DMS153 treated with DMSO at 0.1 percent for 48 hours (cell line): Measurements from ENCODE around the gene ZNF662.

Source experiments
- DNase-seq: peaks from one replicate; lab custom pipeline; 2025; ENCODE audit not compliant: unreplicated experiment; lab: John Stamatoyannopoulos, UW

The ZNF662 gene

DNA sequence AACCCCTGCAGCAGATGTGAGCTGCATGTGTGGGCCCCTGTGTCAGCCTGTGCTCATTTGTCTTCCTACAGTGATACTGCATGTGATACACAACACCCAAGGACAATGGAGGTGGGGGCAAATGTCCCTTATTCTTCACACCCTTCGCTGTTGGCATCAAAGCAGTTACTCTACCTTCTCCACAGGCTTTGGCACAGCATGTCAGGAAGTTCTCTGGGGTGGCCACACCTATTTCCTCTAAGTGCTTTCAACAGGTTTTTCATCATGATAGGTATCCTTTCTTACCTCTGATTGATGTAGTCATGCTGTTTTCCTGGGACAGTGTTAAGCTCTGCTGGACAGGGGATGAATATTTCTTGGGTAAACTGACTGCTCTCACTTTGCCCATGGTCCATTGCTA, 29.5 kb downstream of the ZNF662 start:
- DNase-seq, result no peak

DNA sequence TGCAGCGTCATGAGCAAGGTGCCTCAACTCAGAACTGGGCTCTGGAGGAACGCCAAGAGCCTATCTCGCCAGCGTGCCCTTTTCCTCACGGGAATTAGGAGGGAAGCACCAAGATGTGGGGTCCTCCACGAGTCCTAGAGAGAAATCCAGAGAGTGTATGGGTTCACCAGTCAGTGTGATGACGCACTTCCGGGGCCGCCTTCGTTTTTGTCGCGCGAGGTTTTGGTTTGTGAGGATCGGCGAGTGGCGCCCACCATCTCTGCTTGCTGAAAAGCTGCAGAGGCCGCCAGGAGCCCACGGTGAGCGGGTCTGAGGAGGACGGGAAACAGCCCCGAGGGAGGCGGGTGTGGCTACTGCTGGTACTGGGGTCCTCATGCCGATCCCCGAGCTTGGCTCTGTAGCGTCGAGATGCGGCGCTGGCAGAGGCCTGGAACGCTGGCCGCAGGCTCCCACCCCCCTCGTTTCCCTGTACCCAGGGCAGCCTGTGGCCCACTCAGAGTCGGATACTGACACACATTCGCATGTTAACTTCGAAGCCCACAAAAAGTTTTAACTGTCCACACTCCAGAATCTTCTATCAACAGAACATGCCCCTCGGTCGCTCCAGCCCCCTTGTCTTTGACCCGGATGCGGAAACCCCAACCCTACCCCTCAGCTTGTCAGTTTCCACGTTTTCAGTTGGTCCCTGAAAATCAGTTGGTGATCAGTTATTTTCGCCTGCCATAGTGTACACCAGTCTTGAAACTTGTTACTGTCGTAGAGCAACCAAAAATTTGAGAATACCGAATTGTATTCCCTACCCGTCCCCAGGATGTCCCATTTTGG, 30.4 kb downstream of the ZNF662 start:
- no peak for DNase-seq

DNA sequence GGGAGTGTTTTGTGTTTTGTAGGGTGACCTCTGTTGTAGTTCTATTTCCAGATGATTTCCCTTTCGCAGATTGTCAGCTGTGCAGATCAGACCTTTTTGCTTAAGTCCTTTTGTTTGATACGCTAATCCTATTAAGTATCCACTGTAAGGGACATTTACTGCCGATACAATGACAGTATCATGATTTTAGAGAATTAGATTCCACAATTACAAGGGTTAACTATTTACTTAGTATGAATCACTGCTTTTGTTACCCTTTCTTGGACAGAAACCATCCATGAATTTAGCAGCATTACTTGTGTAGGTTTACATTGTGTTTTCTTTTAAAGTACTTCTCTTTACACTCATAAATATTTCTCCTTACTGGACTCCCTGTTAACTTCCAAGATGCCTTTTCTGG, 31.4 kb downstream of the ZNF662 start:
- DNase-seq, result no peak

DNA sequence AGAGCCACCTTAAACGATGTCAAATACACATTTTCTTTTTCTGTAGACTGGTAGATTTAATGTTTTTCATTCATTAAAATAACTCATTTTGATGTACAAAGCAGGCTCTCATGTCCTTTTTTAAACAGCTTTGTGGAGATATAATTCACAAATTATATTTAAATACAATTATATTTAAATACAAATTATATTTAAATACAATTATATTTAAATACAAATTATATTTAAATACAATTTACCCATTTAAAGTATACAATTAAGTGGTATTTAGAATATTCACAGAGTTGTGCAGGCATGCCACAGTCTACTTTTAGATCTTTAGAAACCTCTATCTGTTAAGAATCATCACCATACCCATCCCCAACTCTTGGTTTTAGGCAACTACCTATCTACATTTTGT, 36.8 kb downstream of the ZNF662 start:
- no peak for DNase-seq

DNA sequence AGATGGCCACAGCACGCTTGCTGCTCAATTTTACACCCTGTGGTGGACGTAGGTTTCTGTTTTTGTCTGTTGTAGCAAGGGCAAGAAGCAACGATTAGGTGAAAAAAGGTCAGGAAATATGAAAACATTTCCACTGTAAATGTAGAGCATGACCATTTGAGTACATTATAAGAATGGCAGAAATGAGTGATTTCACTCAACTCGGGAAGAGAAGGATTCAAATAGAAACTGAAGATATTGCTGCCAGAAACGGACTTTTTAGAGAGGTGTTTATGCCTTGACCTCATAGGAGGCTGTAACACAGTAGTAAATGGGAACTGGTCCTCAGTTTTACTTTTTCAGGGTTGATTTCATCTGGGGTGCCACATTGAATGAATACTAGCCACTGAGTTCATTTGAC, 40.1 kb downstream of the ZNF662 start:
- DNase-seq, result no peak

DNA sequence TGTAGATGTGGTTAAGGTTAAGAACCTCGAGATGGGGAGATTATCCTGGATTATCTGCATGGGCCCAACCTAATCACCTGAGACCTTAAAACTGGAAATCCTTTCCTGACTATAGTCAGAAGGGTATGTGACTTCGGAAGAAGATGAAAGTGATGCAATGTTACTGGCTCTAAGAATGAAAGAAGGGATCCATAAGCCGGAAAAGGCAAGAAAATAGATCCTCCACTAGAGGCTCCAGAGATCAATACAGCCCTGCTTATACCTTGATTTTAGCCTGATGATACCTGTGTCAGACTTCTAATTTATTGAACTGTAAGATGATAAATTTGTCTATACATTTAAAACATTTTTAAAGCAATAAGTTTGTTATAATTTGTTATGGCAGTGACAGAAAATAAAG, 51.6 kb downstream of the ZNF662 start:
- DNase-seq, result no peak

DNA sequence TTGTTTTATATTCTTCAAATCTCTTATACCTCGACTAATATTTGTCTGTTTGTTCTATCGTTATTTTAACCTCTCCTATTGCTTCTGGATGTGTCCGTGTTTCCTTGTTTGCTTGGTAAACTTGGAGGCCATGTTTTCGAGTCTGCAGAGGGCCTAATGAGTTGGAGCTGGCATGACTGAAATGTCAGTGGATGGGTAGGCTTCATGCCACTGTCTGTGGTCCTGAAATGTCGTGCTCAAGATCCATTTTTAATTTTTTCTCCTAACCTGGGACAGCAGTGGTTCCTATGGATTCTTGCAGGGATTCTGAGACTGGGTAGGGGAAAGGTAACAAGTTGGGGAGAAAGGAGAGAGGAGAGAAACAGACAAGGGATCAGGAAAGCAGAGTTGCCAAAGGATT, 54.3 kb downstream of the ZNF662 start:
- DNase-seq, result no peak

DNA sequence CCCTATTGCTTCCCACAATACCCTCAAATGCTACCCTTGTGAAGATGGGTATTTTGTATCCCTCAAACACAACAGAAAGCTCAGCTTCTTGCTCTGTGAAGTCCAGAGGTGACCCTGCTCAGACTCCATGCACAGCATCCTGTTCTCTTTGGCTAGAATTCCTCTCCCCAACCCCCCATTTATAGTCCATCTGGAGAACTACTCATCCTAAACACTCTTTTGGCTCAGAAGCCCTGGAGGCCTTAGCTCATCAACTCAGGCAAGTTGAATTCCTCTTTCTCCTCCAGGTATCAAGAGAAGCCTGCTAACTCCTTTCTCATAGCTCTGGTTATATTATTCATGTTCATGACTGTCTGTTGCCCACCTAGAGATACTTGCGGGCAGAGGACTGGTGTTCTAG, 54.8 kb downstream of the ZNF662 start:
- no peak for DNase-seq

DNA sequence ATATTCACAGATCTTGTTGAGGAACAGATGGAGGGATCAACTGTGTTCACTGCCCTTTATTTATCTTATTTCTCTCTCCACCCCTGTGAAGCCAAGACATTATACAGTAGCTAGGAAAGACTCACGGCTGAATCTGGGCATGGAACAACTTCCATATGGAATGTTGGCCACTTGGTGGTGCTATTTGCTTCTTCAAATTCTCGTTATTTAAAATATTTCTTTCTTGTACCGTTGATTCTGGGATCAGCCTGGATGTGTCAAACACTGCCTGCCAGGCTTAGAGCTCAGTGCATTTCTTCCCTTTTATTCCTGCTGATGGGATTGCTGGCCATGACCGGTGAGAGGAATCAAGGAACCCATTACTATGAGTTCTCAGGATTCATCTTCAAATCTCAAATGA, 55.7 kb downstream of the ZNF662 start:
- DNase-seq, result no peak

DNA sequence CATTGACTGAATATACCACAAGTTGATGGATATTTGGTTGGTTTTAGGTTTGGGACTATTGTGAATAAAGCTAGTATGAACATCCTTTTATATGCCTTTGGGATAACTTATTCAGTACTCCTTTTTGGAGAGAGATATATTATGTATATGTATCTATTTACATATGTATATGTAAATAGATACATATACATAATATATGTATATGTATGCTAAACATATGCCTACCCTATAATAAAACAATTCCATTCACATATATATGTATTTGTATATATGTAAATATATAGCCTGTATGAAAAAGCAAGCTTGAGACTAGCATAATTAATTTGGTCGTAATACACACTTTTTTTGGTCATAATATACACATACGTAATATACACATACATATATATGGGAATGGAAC, 57.3 kb downstream of the ZNF662 start:
- DNase-seq, result no peak

DNA sequence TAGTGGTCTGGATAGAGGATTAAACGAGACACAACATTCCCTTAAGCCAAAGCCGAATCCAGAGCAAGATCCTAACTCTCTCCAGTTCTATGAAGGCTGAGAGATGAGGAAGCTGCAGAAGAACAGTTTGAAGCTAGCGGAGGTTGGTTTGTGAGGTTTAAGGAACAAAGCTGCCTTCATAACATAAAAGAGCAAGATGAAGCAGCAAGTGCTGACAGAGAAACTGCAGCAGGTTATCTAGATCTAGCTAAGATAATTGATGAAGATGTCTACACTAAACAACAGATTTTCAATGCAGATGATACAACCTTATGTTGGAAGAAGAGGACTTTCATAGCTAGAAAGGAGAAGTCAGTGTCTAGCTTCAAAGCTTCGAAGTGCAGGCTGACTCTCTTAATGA, 58.3 kb downstream of the ZNF662 start:
- DNase-seq, result no peak
